SU-DHL-6 (cell line): ENCODE data around the gene LRRC75B.
"Not testable (repeated sequence)": the region's sequence is repeated elsewhere in the genome, so short reads cannot be mapped to it uniquely, and the experiment has no call there.

ENCODE experiments used
- H2AFZ ChIP-seq: fragments of 200-600 bp; sonication (generic); 2 replicates; pipeline ENCODE4 v1.6.1; 2014; ENCODE audit warnings: low read depth, mild to moderate bottlenecking, moderate library complexity, mixed read lengths, antibody characterized with exemption, low read length; ENCODE audit not compliant: severe bottlenecking
- H3F3A ChIP-seq: fragments of 200-600 bp; shearing (Covaris generic); 2 replicates; pipeline ENCODE4 v1.6.0; 2016; ENCODE audit warnings: antibody characterized with exemption, mild to moderate bottlenecking; ENCODE audit not compliant: insufficient read depth
- H3K27ac ChIP-seq: fragments of 200-600 bp; sonication (generic); 2 replicates; pipeline ENCODE4 v1.5.1; 2016; ENCODE audit warnings: low read depth, mild to moderate bottlenecking, low read length, moderate library complexity, mixed read lengths
- H3K27me3 ChIP-seq: fragments of 200-600 bp; sonication (generic), shearing (Covaris generic); 2 replicates; pipeline ENCODE4 v1.6.0; 2014; ENCODE audit warnings: mild to moderate bottlenecking, low read length
- H3K36me3 ChIP-seq: fragments of 200-600 bp; sonication (generic); 2 replicates; pipeline ENCODE4 v1.6.1; 2014; ENCODE audit warnings: mild to moderate bottlenecking, low read length, mixed read lengths
- H3K4me2 ChIP-seq: fragments of 300-600, 200-600 bp; shearing (Covaris generic), sonication (generic); 2 replicates; pipeline ENCODE4 v1.6.0; 2014; ENCODE audit warnings: low read length, low read depth, mild to moderate bottlenecking; ENCODE audit not compliant: poor library complexity, severe bottlenecking
- H3K4me3 ChIP-seq: fragments of 200-600 bp; sonication (generic); 2 replicates; pipeline ENCODE4 v1.5.1; 2014; ENCODE audit warnings: antibody characterized with exemption, low read length, mild to moderate bottlenecking, mixed read lengths; ENCODE audit not compliant: insufficient read depth, poor library complexity, severe bottlenecking
- H3K79me2 ChIP-seq: fragments of 200-600 bp; sonication (generic); 2 replicates; pipeline ENCODE4 v1.6.1; 2014; ENCODE audit warnings: mild to moderate bottlenecking, low read length, moderate library complexity; ENCODE audit not compliant: insufficient read depth
- H3K9ac ChIP-seq: fragments of 200-600 bp; sonication (generic); 2 replicates; pipeline ENCODE4 v1.7.0; 2014; ENCODE audit warnings: mild to moderate bottlenecking, low read length
- H3K9me2 ChIP-seq: fragments of 200-600 bp; sonication (generic); replicated peaks from 2 replicates; pipeline ENCODE4 v1.6.1; 2014; ENCODE audit warnings: low read length; ENCODE audit not compliant: insufficient read depth
- H3K9me3 ChIP-seq: fragments of 200-600 bp; sonication (generic); 2 replicates; pipeline ENCODE4 v1.6.1; 2014; ENCODE audit warnings: low read length, mixed read lengths; ENCODE audit not compliant: insufficient read depth
- H4K20me1 ChIP-seq: fragments of 200-600 bp; sonication (generic); 2 replicates; pipeline ENCODE4 v1.6.1; 2014; ENCODE audit warnings: low read depth, mild to moderate bottlenecking, antibody characterized with exemption, low read length, moderate library complexity, mixed read lengths
- CTCF ChIP-seq: fragments of 200-600 bp; sonication (generic); IDR thresholded peaks from one replicate; pipeline ENCODE4 v1.5.1; 2017; ENCODE audit warnings: antibody characterized with exemption, mild to moderate bottlenecking, low read length, moderate library complexity; ENCODE audit not compliant: insufficient read depth, poor library complexity, severe bottlenecking
- EZH2phosphoT487 ChIP-seq: fragments of 200-600 bp; sonication (generic), shearing (Covaris generic); conservative IDR thresholded peaks from 2 replicates; pipeline ENCODE4 v1.6.1; 2018; ENCODE audit warnings: mild to moderate bottlenecking, antibody characterized with exemption, low read length, moderate library complexity, mixed read lengths

The LRRC75B gene

GRCh38 chr22:24601217-24602104 is 8.6 kb upstream of the LRRC75B start:
- Histone ChIP-seq H3K27me3 (no peaks in the 10 kb centered on the region), H3K4me3 (no peak overlapping the region), H3K27ac (no peak overlapping the region), H3K36me3 (no peaks in the 10 kb centered on the region), H3K9ac (no peak overlapping the region), H3K9me3 (no peaks in the 10 kb centered on the region), H3F3A (no peaks in the 10 kb centered on the region), H2AFZ (no peak overlapping the region), H3K9me2 (no peaks in the 10 kb centered on the region), H3K79me2 (no peaks in the 10 kb centered on the region), H4K20me1 (no peaks in the 10 kb centered on the region), H3K4me2 (no peak overlapping the region)
- no peak for TF ChIP-seq CTCF
- no peak for TF ChIP-seq EZH2phosphoT487

GRCh38 chr22:24599958-24600715 is 7.3 kb upstream of the LRRC75B start:
- H3K27me3 ChIP-seq, H4K20me1 ChIP-seq, H3K9me2 ChIP-seq, H3K9ac ChIP-seq, H3K36me3 ChIP-seq, H3K4me2 ChIP-seq, H3K27ac ChIP-seq, H2AFZ ChIP-seq, H3K4me3 ChIP-seq, H3K79me2 ChIP-seq, H3K9me3 ChIP-seq, H3F3A ChIP-seq: not testable (repeated sequence)

GRCh38 chr22:24599514-24599913 is 6.6 kb upstream of the LRRC75B start:
- no peak overlapping the region for H3K27ac ChIP-seq

GRCh38 chr22:24597076-24597475 is 4.2 kb upstream of the LRRC75B start:
- not testable (repeated sequence) for H4K20me1 ChIP-seq, H3K9me3 ChIP-seq, H3F3A ChIP-seq, H3K9ac ChIP-seq, H3K4me3 ChIP-seq, H3K27ac ChIP-seq, H3K36me3 ChIP-seq, H2AFZ ChIP-seq, H3K9me2 ChIP-seq, H3K4me2 ChIP-seq, H3K27me3 ChIP-seq, H3K79me2 ChIP-seq

More at GRCh38 chr22:24599514-24599913, 6.6 kb upstream of the LRRC75B start:
- Histone ChIP-seq H3K9me2 (no peaks in the 10 kb centered on the region), H3F3A (no peaks in the 10 kb centered on the region), H3K27me3 (no peaks in the 10 kb centered on the region), H3K79me2 (no peaks in the 10 kb centered on the region), H4K20me1 (no peaks in the 10 kb centered on the region), H3K4me2 (no peak overlapping the region), H2AFZ (no peak overlapping the region), H3K4me3 (no peak overlapping the region), H3K36me3 (no peaks in the 10 kb centered on the region), H3K9me3 (no peaks in the 10 kb centered on the region), H3K9ac (no peak overlapping the region)
- TF ChIP-seq CTCF (no peak), EZH2phosphoT487 (no peak)
